ENCODE measurements around the gene PCYOX1L. TPM values are rescaled to one million over a fixed set of nuclear protein-coding genes. Genes with fewer than 3 reads are reported as not detected.

PCYOX1L gene
- polyA plus RNA-seq, 1 donor from 2014 or later, result 21.1 TPM

DNA sequence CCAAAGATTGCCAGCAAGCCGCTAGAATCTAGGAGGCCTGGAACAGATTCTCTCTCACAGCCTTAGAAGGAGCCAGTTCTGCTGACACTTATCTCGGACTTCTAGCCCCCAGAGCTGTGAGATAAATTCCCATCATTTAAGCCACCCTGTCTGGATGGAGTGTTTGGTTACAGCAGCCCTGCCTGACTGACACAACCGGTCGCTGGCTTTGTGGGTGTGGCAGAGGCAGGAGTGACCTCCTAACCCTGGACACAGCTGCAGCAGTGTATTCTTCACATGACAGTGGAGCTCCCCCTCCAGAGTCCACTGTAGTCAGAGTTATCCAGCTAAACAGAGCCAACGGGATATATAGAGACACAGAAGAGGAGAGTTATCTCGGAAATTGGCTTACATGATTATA lies 42.5 kb downstream of the PCYOX1L start:
- TF ChIP-seq POLR2AphosphoS5 (IDR thresholded peaks at IDR 0.05) (no peak), MXI1 (conservative IDR thresholded peaks at IDR 0.05; ENCODE audit: poor library complexity, severe bottlenecking) (no peak), EP300 (conservative IDR thresholded peaks at IDR 0.05; ENCODE audit: poor library complexity, severe bottlenecking) (no peak), TAF1 (IDR thresholded peaks at IDR 0.05; ENCODE audit: low read depth) (no peak), RAD21 (conservative IDR thresholded peaks at IDR 0.05) (no peak), SMC3 (conservative IDR thresholded peaks at IDR 0.05; ENCODE audit: poor library complexity) (no peak), EZH2 (IDR thresholded peaks at IDR 0.05; ENCODE audit: borderline replicate concordance, insufficient read depth, low read length, poor library complexity, severe bottlenecking) (no peak)
- TF ChIP-seq, protein P1, sequence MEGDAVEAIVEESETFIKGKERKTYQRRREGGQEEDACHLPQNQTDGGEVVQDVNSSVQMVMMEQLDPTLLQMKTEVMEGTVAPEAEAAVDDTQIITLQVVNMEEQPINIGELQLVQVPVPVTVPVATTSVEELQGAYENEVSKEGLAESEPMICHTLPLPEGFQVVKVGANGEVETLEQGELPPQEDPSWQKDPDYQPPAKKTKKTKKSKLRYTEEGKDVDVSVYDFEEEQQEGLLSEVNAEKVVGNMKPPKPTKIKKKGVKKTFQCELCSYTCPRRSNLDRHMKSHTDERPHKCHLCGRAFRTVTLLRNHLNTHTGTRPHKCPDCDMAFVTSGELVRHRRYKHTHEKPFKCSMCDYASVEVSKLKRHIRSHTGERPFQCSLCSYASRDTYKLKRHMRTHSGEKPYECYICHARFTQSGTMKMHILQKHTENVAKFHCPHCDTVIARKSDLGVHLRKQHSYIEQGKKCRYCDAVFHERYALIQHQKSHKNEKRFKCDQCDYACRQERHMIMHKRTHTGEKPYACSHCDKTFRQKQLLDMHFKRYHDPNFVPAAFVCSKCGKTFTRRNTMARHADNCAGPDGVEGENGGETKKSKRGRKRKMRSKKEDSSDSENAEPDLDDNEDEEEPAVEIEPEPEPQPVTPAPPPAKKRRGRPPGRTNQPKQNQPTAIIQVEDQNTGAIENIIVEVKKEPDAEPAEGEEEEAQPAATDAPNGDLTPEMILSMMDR (IDR thresholded peaks at IDR 0.05; ENCODE audit: poor library complexity, severe bottlenecking), result no peak
- no peak overlapping the region for H2AFZ ChIP-seq (ENCODE audit: low read depth, low read length)
- no peak overlapping the region for H3K4me2 ChIP-seq (ENCODE audit: low read length)
- no peaks in the 10 kb centered on the region for H3K27me3 ChIP-seq (ENCODE audit: insufficient read depth, low read depth, low read length)
- H4K20me1 ChIP-seq (ENCODE audit: insufficient read depth), result no peaks in the 10 kb centered on the region
- H3F3A ChIP-seq (ENCODE audit: insufficient read depth, low read length, poor library complexity, severe bottlenecking), result no peaks in the 10 kb centered on the region
- no peaks in the 10 kb centered on the region for H3K36me3 ChIP-seq (ENCODE audit: insufficient read depth, low read length)
- no peak overlapping the region for H3K4me3 ChIP-seq (ENCODE audit: low read length)
- no peak overlapping the region for H3K27ac ChIP-seq (ENCODE audit: low read length)
- no peaks in the 10 kb centered on the region for H3K9me2 ChIP-seq (ENCODE audit: insufficient read depth, low read length)
- H3K9ac ChIP-seq (ENCODE audit: low read length), result no peak overlapping the region
- H3K79me2 ChIP-seq (replicated peaks; ENCODE audit: insufficient read depth, low read length), result no peaks in the 10 kb centered on the region
- no peaks in the 10 kb centered on the region for H3K9me3 ChIP-seq (ENCODE audit: low read length)

DNA sequence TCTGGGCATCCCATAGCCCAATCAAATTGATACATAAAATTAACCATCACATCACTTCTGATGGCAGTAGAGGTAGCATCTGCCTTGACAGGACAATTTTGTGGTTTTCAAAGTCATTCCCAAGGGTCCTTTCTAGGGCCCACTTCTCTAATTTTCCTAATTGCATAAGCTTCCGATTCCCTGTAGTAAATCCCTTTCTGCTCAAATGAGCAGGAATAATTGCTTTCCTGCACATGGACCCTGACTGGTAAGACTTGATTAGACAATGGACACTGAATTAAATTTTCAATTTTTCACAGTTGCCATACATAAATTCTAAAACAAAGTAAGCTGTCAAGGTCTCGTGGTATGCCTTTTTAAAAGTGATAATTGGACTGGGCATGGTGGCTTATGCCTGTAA lies 43.2 kb downstream of the PCYOX1L start:
- Histone ChIP-seq H3F3A (ENCODE audit: insufficient read depth, low read length, poor library complexity, severe bottlenecking) (no peaks in the 10 kb centered on the region), H3K9me3 (ENCODE audit: low read length) (no peaks in the 10 kb centered on the region), H3K27ac (ENCODE audit: low read length) (no peak overlapping the region), H3K4me3 (ENCODE audit: low read length) (no peak overlapping the region), H4K20me1 (ENCODE audit: insufficient read depth) (no peaks in the 10 kb centered on the region), H3K79me2 (replicated peaks; ENCODE audit: insufficient read depth, low read length) (no peaks in the 10 kb centered on the region), H2AFZ (ENCODE audit: low read depth, low read length) (no peak overlapping the region), H3K9me2 (ENCODE audit: insufficient read depth, low read length) (no peaks in the 10 kb centered on the region), H3K36me3 (ENCODE audit: insufficient read depth, low read length) (no peaks in the 10 kb centered on the region), H3K4me2 (ENCODE audit: low read length) (no peak overlapping the region), H3K27me3 (ENCODE audit: insufficient read depth, low read depth, low read length) (no peaks in the 10 kb centered on the region), H3K9ac (ENCODE audit: low read length) (no peak overlapping the region)
- TF ChIP-seq, protein P1 (IDR thresholded peaks at IDR 0.05; ENCODE audit: poor library complexity, severe bottlenecking), result no peak
- TF ChIP-seq POLR2AphosphoS5 (IDR thresholded peaks at IDR 0.05) (no peak), MXI1 (conservative IDR thresholded peaks at IDR 0.05; ENCODE audit: poor library complexity, severe bottlenecking) (no peak), TAF1 (IDR thresholded peaks at IDR 0.05; ENCODE audit: low read depth) (no peak), SMC3 (conservative IDR thresholded peaks at IDR 0.05; ENCODE audit: poor library complexity) (no peak), EZH2 (IDR thresholded peaks at IDR 0.05; ENCODE audit: borderline replicate concordance, insufficient read depth, low read length, poor library complexity, severe bottlenecking) (no peak), EP300 (conservative IDR thresholded peaks at IDR 0.05; ENCODE audit: poor library complexity, severe bottlenecking) (no peak), RAD21 (conservative IDR thresholded peaks at IDR 0.05) (no peak)
- TF ChIP-seq, protein P2, sequence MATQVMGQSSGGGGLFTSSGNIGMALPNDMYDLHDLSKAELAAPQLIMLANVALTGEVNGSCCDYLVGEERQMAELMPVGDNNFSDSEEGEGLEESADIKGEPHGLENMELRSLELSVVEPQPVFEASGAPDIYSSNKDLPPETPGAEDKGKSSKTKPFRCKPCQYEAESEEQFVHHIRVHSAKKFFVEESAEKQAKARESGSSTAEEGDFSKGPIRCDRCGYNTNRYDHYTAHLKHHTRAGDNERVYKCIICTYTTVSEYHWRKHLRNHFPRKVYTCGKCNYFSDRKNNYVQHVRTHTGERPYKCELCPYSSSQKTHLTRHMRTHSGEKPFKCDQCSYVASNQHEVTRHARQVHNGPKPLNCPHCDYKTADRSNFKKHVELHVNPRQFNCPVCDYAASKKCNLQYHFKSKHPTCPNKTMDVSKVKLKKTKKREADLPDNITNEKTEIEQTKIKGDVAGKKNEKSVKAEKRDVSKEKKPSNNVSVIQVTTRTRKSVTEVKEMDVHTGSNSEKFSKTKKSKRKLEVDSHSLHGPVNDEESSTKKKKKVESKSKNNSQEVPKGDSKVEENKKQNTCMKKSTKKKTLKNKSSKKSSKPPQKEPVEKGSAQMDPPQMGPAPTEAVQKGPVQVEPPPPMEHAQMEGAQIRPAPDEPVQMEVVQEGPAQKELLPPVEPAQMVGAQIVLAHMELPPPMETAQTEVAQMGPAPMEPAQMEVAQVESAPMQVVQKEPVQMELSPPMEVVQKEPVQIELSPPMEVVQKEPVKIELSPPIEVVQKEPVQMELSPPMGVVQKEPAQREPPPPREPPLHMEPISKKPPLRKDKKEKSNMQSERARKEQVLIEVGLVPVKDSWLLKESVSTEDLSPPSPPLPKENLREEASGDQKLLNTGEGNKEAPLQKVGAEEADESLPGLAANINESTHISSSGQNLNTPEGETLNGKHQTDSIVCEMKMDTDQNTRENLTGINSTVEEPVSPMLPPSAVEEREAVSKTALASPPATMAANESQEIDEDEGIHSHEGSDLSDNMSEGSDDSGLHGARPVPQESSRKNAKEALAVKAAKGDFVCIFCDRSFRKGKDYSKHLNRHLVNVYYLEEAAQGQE (IDR thresholded peaks at IDR 0.05; ENCODE audit: borderline replicate concordance), result no peak

All from neural cell (in vitro differentiated cells).